HG02938 (cell line): ENCODE results near the gene SOWAHD.
"Not testable (repeated sequence)": the region's sequence is repeated elsewhere in the genome, so short reads cannot be mapped to it uniquely, and the experiment has no call there.

Experiments used
- ATAC-seq: cut with Tn5 transposase; IDR thresholded peaks from one replicate; pipeline ENCODE4 v1.9.1; 2021; ENCODE audit warnings: mild to moderate bottlenecking, moderate library complexity; ENCODE audit not compliant: unreplicated experiment

SOWAHD gene

DNA sequence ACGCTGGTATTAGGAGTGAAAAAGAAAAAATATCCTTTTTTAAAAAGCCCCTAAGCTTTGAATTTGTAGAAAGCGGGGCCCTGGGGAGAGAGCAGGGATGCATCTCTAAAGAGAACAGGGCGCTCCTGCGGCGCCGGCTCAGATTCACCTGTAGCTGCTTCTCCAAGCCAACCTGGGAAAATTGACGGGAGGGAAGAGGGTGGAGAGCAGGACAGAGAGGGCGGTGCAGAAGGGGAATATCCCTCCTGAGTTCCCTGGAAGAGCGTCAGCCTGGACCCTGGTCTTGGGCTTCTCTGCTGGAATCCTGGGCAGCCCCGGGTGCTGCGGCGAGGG is 776 bp upstream of the SOWAHD start:
- no peak for ATAC-seq

DNA sequence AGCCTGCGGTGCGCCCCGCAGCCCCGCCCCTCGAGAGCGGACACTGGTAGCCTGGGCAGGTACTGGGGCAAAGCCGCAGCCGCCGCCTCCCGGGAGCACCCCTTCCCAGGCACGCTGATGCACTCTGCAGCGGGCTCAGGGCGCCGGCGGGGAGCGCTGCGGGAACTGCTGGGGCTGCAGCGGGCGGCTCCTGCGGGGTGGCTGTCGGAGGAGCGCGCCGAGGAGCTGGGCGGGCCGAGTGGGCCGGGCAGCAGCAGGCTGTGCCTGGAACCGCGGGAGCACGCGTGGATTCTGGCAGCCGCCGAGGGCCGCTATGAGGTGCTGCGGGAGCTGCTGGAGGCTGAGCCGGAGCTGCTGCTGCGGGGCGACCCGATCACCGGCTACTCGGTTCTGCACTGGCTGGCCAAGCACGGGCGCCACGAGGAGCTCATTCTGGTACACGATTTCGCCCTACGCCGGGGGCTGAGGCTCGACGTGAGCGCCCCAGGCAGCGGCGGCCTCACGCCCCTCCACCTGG is 401 bp downstream of the SOWAHD start:
- ATAC-seq, result no peak

DNA sequence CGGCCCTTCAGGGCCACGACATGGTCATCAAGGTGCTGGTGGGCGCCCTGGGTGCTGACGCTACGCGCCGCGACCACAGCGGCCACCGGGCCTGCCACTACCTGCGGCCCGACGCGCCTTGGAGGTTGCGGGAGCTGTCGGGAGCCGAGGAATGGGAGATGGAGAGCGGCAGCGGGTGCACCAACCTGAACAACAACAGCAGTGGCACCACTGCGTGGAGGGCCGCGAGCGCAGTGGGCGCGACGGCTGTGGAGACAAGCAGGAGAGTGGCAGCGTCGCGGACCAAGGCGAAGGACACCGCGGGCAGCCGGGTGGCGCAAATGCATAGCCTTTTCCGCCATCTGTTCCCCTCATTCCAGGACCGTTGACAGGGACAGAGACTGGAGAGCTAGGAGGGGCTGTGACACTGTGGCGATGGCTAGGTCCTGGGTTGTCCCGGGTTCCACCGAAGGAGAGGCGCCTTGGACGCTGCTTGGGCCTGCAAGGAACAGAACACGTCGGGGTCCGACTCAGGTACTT is 919 bp downstream of the SOWAHD start:
- ATAC-seq, result no peak

DNA sequence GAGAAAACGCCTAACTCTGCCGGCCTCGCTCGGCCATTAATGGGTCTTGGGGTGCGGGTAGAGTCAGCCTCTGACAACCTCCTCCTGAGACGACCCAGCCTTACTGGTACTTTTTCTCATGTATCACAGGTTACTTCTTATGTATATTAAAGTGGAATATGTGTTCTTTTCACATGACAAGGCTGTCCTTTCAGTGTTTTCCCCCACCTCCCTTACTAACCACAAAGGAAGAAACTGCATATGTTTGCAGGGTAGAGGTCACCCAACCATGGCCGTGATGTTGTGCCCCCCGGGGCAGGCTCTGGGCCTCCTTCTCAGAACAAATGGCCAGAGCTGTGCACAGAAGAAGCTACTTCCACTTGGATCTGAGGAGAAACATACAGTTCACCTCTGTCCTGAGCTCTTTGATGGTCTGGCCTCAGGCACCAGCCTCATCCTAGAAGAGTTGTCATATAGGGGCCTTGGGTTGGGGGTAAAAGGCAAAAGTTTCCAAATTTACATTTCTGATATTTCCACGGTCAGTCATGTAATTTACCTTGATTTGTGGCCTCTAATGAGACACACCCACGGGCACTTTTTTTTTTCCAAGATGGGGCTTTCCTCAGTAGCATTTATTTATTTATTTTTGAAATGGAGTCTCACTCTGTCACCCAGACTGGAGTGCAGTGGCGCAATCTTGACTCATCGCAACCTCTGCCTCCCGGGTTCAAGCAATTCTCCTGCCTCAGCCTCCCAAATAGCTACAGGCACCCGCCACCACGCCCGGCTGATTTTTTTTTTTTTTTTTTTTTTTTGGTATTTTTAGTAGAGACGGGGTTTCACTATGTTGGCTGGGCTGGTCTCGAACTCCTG is 1.9 kb downstream of the SOWAHD start:
- ATAC-seq, result no peak

DNA sequence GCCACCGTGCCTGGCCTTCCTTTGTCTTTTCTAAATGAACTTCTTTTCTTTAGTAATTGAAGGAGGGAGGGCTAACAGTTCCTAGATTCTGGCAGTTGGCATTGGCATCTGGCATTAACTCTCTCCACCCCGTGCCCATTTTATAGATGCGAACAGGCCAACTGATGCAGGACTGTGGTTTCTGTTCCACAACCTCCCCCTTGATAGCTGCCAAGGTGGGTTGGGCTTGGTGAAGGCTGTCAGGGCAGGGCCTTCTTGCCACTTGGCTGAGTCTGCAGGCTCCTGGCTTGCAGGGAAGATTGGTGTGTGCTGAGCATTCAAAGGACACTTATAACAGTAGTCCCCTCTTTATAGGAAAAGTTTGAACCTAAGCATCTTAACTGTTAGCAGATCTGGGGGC is 4.3 kb downstream of the SOWAHD start:
- ATAC-seq, result no peak

DNA sequence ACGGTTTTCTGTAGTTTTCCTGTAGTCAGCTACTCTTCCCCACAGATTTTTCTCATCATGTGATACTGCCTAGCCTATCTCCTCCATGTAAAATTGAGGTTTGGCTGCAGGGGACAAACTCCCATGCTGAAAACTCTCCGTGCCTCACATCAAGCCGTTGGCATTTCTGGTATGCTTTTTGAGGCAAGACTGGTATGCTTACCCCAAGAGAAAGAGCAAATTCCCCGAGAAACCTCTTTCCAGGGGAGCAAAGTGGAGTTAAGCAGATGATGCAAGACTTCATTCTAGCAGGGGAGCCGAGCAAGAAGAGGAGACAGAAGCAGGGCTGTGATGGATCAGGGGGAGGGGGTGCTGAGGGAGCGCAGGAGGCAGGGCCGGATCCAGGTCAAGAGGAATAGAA is 4.8 kb downstream of the SOWAHD start:
- no peak for ATAC-seq

DNA sequence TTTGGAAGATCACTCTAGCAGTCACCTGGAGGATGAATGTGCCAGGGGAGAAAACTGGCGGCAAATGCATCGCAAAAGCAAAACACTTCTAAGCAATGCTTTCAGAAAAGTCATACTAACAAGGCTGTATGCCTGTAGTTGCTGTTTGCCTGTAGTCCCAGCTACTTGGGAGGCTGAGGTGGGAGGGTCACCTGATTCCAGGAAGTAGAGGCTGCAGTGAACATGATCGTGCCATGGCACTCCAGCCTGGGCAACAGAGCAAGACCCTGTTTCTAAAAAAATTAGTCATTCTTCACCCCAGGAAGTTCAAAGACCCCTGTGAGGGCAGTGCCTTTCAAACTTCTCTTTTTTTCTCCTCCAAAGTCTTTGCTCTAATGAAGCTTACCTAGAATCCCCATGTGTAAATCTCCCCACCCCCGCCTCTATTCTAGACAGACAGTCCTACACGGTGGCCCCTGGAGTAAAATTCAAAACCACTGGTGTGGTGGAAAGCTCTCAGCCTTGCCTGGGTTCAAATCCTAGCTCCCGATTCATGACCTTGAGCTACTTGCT is 5.5 kb downstream of the SOWAHD start:
- ATAC-seq, result no peak

DNA sequence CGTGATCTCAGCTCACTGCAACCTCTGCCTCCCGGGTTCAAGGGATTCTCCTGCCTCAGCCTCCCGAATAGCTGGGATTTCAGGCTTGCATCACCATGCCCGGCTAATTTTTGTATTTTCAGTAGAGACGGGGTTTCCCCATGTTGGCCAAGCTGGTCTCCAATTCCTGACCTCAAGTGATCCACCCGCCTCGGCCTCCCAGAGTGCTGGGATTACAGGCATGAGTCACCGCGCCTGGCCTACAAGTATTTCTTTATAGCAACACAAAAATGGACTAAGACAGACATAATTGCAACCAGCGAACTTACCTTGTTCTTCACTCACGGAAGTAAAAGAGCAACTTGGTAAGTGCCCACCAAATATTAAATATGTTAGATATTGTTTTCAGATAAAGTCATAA is 10.0 kb downstream of the SOWAHD start:
- ATAC-seq, result not testable (repeated sequence)

DNA sequence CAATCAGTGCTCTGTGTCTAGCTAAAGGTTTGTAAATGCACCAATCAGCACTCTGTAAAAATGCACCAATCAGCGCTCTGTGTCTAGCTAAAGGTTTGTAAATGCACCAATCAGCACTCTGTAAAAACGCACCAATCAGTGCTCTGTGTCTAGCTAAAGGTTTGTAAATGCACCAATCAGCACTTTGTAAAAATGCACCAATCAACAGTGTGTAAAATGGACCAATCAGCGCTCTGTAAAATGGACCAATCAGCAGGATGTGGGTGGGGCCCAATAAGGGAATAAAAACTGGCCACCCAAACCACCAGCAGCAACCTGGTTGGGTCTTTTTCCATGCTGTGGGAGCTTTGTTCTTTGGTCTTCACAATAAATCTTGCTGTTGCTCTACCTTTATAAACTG is 11.0 kb downstream of the SOWAHD start:
- ATAC-seq, result not testable (repeated sequence)

DNA sequence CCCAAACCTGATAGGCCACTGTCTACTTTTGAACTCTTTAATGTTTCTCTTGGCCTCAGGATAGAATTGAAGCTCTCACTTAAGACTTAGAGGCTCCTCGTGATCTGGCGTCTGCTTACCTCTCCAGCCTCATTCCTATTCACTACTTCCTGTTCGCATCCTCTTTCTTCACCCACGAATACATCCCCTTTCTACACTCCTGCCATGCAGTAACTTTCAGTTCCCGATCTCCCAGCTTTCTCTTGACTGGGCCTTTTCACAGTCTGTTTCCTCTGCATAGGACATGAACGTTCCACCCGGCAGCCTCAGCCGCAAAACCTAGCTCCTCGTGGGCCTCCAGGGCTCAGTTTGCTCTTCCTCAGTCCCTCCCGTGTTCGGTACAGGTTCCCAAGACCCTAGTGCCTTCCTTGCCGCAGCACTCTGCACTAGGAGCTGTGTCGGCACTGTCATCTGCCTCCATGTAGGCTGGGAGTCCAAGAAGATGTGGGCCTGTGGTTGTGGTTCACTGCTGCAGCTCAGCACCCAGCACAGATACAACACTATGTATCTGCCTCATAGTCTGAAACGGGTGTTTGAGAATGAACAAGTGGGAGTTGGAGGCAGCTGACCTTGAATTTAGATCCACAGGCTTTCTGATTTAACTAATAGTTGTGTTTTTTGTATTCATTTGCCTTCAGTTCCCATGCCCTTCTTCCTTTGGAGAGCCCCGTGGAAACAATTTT is 17.3 kb downstream of the SOWAHD start:
- ATAC-seq, result no peak

DNA sequence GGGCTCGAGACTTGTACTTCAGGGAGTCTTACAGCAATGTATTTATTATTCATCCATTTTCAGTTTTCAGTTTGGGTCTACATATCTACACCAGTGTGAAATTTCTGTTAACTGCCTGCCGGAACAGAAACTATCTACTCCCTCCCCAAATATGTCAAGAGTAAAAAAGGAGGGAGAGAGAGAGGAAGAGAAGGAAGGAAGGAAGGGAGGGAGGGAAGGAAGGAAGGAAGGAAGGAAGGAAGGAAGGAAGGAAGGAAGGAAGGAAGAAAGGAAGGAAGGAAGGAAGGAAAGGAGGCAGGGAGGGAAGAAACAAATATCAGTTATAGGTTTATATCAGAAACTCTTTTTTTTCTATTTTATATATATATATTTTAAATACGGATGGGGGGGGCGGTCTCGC is 20.4 kb downstream of the SOWAHD start:
- no peak for ATAC-seq

DNA sequence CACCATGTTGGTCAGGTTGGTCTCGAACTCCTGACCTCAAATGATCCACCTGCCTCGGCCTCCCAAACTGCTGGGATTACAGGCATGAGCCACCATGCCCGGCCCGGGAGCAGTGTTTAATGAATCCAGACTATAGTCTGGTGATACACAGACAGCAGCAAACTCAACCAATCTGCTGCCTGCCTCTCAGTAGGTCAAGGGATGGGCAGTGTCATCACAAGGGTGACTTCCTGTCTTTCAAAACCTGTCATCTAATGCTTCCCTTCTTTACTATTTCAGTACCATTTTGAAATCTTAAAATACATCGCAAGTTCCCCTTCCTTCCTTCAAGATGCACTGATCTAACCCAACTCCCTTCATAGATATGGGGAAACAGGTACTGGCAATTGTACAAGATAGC is 24.6 kb downstream of the SOWAHD start:
- ATAC-seq, result no peak

DNA sequence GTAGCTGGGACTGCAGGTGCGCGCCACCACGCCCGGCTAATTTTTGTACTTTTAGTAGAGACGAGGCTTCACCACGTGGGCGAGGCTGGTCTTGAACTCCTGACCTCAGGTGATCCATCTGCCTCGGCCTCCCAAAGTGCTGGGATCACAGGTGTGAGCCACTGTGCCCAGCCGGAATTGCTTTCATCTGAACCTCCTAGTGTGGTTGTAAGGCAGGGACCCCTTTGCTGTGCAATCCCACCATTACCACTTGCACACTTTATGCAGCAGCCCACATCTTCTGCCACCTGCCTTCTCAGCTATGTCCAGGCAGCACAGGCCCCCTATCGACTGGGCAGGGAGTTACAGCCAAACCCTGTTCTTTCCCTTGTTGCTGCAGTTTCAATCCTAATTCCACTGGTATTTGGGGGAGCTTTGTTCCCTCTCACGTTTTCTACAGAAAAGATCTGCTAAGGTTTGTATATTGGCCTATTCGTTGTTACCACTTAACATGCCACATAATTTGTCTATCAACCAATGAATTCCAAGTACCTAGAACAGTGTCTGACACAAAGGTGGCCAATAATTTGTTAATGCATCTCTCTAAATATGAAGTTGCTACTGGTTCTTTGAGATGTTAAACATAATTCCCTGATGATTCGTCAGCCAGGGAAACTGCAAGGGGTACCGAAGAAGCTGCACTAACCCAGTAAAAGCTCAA is 26.5 kb downstream of the SOWAHD start:
- no peak for ATAC-seq

DNA sequence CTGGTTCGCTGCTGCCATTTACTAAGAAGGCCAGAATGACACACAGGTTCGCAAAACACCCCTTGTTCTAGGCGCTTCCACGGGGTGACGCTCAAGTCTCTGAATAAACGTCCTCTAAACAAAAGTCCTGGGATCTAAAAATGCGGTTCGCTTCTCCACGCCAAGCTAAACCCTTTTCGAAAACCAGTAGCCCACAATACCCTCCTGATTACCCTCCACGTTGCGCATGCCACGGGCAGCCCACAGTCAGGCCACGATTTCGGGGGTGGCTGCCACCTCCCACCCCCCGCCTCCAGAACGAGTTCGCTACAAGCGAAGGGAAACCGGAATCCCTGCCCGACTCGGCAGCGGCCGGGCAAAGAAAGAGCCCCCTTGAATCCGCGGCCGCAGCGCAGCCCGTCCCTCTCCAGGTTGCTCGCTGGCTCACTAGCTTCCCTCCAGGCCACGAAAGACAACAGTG is 32.6 kb downstream of the SOWAHD start:
- peak; percentile 20 for ATAC-seq

DNA sequence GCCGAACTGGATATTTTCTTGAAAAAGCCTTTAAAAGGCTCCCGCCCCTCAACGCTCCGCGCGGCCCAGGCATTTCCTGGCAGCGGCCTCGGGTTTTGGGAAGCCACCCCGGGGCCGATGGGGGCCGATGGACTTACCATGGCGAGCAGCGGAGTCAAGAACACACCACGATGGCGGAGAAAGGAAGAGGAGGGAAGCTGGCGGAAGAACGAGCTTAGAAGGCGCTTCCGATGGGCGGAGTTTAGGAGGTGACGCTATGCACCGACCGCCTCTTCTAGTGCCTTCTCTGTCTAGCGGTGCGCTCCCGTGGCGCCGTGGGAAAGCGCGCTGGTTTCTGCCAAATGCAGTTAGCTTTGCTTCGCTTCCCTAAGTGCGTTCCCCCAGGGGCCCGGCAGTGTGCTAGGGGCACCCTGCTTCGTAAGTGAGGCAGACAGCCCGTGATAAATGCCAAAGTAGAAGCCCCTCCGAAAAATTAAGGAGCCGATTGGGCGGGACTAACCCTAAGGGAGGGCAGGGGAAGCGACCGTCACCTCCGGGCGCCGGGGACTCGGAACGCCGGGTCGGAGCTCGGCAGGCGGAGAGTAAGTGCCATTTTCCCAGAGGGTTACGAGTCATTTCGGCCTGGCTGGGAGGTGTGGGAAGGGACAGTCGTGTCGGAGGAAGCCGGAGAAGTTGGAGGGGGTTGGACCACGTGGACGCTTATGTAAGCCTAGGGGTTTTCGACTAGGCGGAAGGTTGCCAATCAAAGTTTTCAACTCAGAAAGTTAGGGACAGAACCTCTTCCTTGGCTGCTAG is 33.2 kb downstream of the SOWAHD start, which contains the start of gene RPL39:
Gene RPL39, minus strand, starts transcription at position 194 of the 795 bp plus-strand sequence. Its CDS starts 54 bp downstream, at position 140.
- peak; percentile 95 for ATAC-seq

DNA sequence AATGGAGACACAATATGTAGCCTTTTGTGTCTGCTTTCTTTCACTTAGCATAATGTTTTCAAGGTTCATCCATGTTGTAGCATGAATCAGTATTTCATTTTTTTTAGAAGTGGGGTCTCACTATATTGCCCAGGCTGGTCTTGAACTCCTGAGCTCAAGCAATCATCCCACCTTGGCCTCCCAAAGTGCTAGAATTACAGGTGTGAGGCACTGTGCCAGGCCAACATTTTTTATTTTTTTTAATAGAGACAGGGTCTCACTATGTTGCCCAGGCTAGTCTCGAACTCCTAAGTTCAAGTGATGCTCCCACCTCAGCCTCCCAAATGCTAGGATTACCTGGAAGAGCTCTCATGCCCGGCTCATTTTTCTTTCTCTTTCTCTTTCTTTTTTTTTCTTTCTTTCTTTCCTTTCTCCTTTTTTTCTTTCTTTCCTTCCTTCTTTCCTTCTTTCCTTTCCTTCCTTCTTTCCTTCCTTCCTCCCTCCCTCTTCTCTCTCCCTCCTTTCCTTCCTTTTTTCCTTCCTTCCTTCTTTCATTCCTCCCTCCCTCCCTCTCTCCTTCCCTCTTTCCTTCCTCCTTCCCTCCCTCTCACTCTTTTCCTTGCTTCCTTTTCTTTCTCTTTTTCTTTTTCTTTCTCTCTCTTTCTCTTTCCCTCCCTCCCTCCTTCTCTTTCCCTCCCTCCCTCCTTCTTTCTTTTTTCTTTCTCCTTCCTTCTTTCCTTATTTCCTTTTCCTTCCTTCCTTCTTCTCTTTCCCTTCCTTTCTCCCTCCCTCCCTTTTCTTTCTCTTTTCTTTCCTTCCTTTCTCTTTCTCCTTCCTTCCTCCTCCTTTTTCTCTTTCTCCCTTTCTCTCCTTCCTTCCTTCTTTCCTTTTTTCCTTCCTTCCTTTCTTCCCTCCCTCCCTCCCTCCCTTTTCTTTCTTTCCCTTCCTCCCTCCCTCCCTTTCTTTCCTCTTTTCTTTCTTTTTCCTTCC is 43.1 kb downstream of the SOWAHD start:
- ATAC-seq, result no peak

DNA sequence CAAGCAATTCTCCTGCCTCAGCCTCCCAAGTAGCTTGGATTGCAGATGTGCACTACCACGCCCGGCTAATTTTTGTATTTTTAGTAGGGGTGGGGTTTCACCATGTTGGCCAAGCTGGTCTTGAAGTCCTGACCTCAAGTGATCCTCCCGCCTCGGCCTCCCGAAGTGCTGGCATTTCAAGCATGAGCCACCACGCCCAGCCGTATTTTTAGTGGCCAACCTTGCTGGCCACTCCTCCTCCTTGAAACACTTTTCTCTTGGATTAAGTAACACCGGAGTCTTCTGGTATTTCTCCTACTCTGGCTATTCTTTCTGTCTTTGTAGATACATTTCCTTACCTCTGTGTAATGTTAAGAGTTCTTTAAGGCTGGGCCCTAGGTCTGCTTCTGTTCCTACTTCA is 44.2 kb downstream of the SOWAHD start:
- no peak for ATAC-seq

DNA sequence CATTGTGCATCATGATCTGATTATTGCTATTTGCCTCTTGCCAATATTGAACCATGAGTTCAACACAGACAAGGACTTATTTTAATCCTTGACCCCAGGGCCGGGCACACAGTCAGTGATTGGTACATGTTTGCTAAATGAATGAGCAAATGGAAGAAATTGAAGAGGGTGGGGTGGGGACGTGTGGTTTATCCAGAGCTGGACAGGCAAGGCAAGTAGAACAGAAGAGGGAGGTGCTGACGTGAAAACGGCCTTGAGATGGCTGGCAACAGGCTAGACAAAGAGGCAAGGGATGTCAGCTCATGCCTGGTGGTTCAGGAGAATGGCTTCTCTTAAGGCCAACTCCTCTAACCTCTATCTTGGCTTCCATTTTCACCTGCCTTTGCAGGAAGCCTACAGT is 50.1 kb downstream of the SOWAHD start:
- not testable (repeated sequence) for ATAC-seq

DNA sequence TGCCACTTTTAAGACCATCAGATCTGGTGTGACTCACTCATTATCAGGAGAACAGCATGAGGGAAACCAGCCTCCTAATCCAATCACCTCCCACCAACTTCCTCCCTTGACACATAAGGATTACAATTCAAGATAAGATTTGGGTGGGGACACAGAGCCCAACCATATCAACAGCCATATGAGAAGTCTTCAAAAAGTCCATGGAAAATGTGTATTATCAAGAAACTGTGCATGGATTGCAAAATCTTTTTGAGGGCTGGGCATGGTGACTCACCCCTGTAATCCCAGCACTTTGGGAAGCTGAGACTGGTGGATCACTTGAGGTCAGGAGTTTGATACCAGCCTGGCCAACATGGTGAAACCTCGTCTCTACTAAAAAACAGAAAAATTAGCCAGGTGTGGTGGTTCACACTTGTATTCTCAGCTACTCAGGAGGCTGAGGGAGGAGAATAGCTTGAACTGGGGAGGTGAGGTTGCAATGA is 50.8 kb downstream of the SOWAHD start:
- no peak for ATAC-seq
